Measurements from ENCODE around the gene INPP5A.

GRCh38 chr10:132523561-132524442, 13.8 kb upstream of the INPP5A start:
- TF ChIP-seq CTCF (conservative IDR thresholded peaks at IDR 0.05; ENCODE audit: low read length) (no peak), EZH2phosphoT487 (IDR thresholded peaks at IDR 0.05; ENCODE audit: borderline replicate concordance) (no peak)

Data from Loucy (cell line).